Measurements from ENCODE around the gene SSNA1.
"Not testable (repeated sequence)": the region's sequence is repeated elsewhere in the genome, so short reads cannot be mapped to it uniquely, and the experiment has no call there.

Gene SSNA1

GRCh38 chr9:137237759-137238726 is 49.6 kb downstream of the SSNA1 start:
- in situ Hi-C loops (cut with HindIII; ENCODE audit: low sequenced_read_pairs): no loop called here
- no peak overlapping the region for H3K4me3 ChIP-seq (ENCODE audit: low read depth, low read length)
- TF ChIP-seq CTCF (IDR thresholded peaks at IDR 0.05; ENCODE audit: low read depth, low read length, missing control alignments): no peak

GRCh38 chr9:137239541-137240200 is 51.2 kb downstream of the SSNA1 start:
- peak overlapping the region; percentile 61 for H3K4me3 ChIP-seq (ENCODE audit: low read depth, low read length)
- DNase-seq (ENCODE audit: low read depth); in situ Hi-C loops (cut with HindIII; ENCODE audit: low sequenced_read_pairs): not testable (repeated sequence)

More at GRCh38 chr9:137237759-137238726, 49.6 kb downstream of the SSNA1 start:
- no peak for DNase-seq (ENCODE audit: low read depth)

Measured in astrocyte of the cerebellum (primary cell).